GM12878 (cell line): Measurements from ENCODE around the gene OR6B3. TPM values are rescaled to one million over a fixed set of nuclear protein-coding genes. Genes with fewer than 3 reads are reported as not detected.

ENCODE experiments used
- ATAC-seq: fragments of 200-7000 bp; cut with Tn5 transposase; 3 replicates; pipeline ENCODE4 v1.9.1; 2020; ENCODE audit warnings: mild to moderate bottlenecking, moderate library complexity
- BruUV-seq: library from RNA; stranded (reverse); fragments of 400-500 nt; replicated peaks from 2 replicates; lab custom pipeline; 2021; lab: Mats Ljungman, UMichigan
- CTCF ChIA-PET: fragments of 300-600 bp; sonication (Branson Sonifier 250); formaldehyde crosslinking; extraction: SDS; loops from one replicate; lab custom pipeline; 2021; ENCODE audit warnings: inconsistent platforms; lab: Yijun Ruan, JAX
- POLR2A ChIA-PET: fragments of 350-600 bp; formaldehyde crosslinking; extraction: SDS; loops from one replicate; lab custom pipeline; 2021; ENCODE audit warnings: inconsistent platforms; lab: Charles Lee
- RAD21 ChIA-PET: fragments of 300-600 bp; sonication (Branson Sonifier 250); formaldehyde crosslinking; loops from one replicate; lab custom pipeline; 2023; ENCODE audit warnings: antibody characterized with exemption; ENCODE audit not compliant: unreplicated experiment; lab: Charles Lee
- SMC1A ChIA-PET: fragments of 300-600 bp; sonication (Branson Sonifier 250); formaldehyde crosslinking; loops from one replicate; lab custom pipeline; 2023; ENCODE audit not compliant: unreplicated experiment, uncharacterized antibody; lab: Charles Lee
- DNase-seq: peaks from one replicate; pipeline ENCODE4 v3.0.0-alpha.2; 2011; ENCODE audit warnings: low read depth, low spot score
- FAIRE-seq: peaks from 3 replicates; lab custom pipeline; 2011; peaks lifted over from hg19 to GRCh38; lab: Jason Lieb, UNC
- H2AFZ ChIP-seq: 2 replicates; pipeline ENCODE4 v1.6.0; 2011; ENCODE audit warnings: low read depth, low read length, control low read depth; ENCODE audit not compliant: control insufficient read depth
- H3K27ac ChIP-seq: 2 replicates; pipeline ENCODE4 v1.5.1; 2011; ENCODE audit warnings: control low read depth; ENCODE audit not compliant: control insufficient read depth, insufficient read depth
- H3K27me3 ChIP-seq, 2 experiments: replicated peaks in 1 of 2; 2 replicates each; pipeline versions ENCODE4 v1.6.0 to v1.6.1; 2011; ENCODE audit warnings: low read length in 1 of 2; ENCODE audit not compliant: control insufficient read depth in 2 of 2, insufficient read depth in 2 of 2
- H3K36me3 ChIP-seq, 2 experiments: 2 replicates each; pipeline ENCODE4 v1.5.1; 2011; ENCODE audit warnings: low read length in 1 of 2; ENCODE audit not compliant: control insufficient read depth in 2 of 2, insufficient read depth in 2 of 2
- H3K4me1 ChIP-seq: 2 replicates; pipeline ENCODE4 v1.6.1; 2011; ENCODE audit warnings: mild to moderate bottlenecking, low read length, moderate library complexity, mixed read lengths; ENCODE audit not compliant: control insufficient read depth, insufficient read depth
- H3K4me2 ChIP-seq: 2 replicates; pipeline ENCODE4 v1.6.0; 2011; ENCODE audit warnings: control low read depth; ENCODE audit not compliant: control insufficient read depth, insufficient read depth
- H3K4me3 ChIP-seq: fragments of 200-600 bp; sonication (generic); 2 replicates; pipeline ENCODE4 v1.5.1; 2016
- H3K79me2 ChIP-seq: 2 replicates; pipeline ENCODE4 v1.6.0; 2011; ENCODE audit warnings: low read length; ENCODE audit not compliant: control insufficient read depth, insufficient read depth
- H3K9ac ChIP-seq: 2 replicates; pipeline ENCODE4 v1.8.0; 2011; ENCODE audit warnings: low read length, control low read depth, mixed read lengths; ENCODE audit not compliant: control insufficient read depth, insufficient read depth
- H3K9me3 ChIP-seq: replicated peaks from 3 replicates; pipeline ENCODE4 v1.5.1; 2011; ENCODE audit warnings: mild to moderate bottlenecking, low read length; ENCODE audit not compliant: control insufficient read depth, insufficient read depth
- H4K20me1 ChIP-seq: 2 replicates; pipeline ENCODE4 v1.6.0; 2011; ENCODE audit not compliant: control insufficient read depth, insufficient read depth
- ATF7 ChIP-seq: fragments of 450-650 bp; IDR thresholded peaks from 2 replicates; pipeline ENCODE4 v1.6.1; 2016; ENCODE audit warnings: low read depth, mild to moderate bottlenecking
- BHLHE40 ChIP-seq, 2 experiments: fragments of 450-650 bp in 1 of 2; IDR thresholded peaks; 2 replicates each; pipeline ENCODE4 v1.6.1; 2011 to 2017; ENCODE audit warnings: low read depth in 2 of 2, borderline replicate concordance in 1 of 2, improper control_type of control experiment in 1 of 2, low read length in 1 of 2, mild to moderate bottlenecking in 1 of 2
- CEBPB ChIP-seq, 2 experiments: fragments of 150-350 bp in 1 of 2; IDR thresholded peaks; 2 replicates each; pipeline ENCODE4 v1.6.1; 2012 to 2014; ENCODE audit warnings: low read depth in 2 of 2, low read length in 2 of 2, borderline replicate concordance in 1 of 2, inconsistent platforms in 1 of 2
- CREB1 ChIP-seq: IDR thresholded peaks from 2 replicates; pipeline ENCODE4 v1.6.1; 2012; ENCODE audit warnings: low read depth, mild to moderate bottlenecking, inconsistent platforms
- EED ChIP-seq: sonication (generic); IDR thresholded peaks from 2 replicates; pipeline ENCODE4 v1.6.1; 2016; ENCODE audit warnings: antibody characterized with exemption, low read depth
- ESRRA ChIP-seq: IDR thresholded peaks from 2 replicates; pipeline ENCODE4 v1.6.1; 2012; ENCODE audit warnings: mild to moderate bottlenecking, low read length, improper control_type of control experiment
- FOXK2 ChIP-seq: fragments of 450-650 bp; IDR thresholded peaks from 2 replicates; pipeline ENCODE4 v1.6.1; 2017; ENCODE audit warnings: mild to moderate bottlenecking, moderate library complexity
- GABPA ChIP-seq: IDR thresholded peaks from 2 replicates; pipeline ENCODE4 v1.6.1; 2014; ENCODE audit warnings: antibody characterized with exemption, low read depth, mild to moderate bottlenecking, inconsistent platforms
- IKZF2 ChIP-seq, 2 experiments: fragments of 450-650 bp; IDR thresholded peaks; 2 replicates each; pipeline ENCODE4 v1.6.1; 2017; ENCODE audit warnings: mild to moderate bottlenecking in 2 of 2, moderate library complexity in 2 of 2
- RAD21 ChIP-seq: IDR thresholded peaks from 2 replicates; pipeline ENCODE4 v1.6.1; 2011; ENCODE audit warnings: mild to moderate bottlenecking, low read depth, low read length, moderate library complexity; ENCODE audit not compliant: insufficient read depth
- SMAD1 ChIP-seq: fragments of 450-650 bp; IDR thresholded peaks from 2 replicates; pipeline ENCODE4 v1.6.1; 2018; ENCODE audit warnings: mild to moderate bottlenecking, low read depth; ENCODE audit not compliant: partially characterized antibody
- SREBF2 ChIP-seq: IDR thresholded peaks from 2 replicates; pipeline ENCODE4 v1.6.1; 2012; ENCODE audit warnings: mild to moderate bottlenecking, low read length
- STAT3 ChIP-seq: IDR thresholded peaks from 2 replicates; pipeline ENCODE4 v1.6.1; 2011; ENCODE audit warnings: low read depth, low read length, improper control_type of control experiment
- ZSCAN29 ChIP-seq: fragments of 450-650 bp; IDR thresholded peaks from 2 replicates; pipeline ENCODE4 v1.6.1; 2017; ENCODE audit warnings: mild to moderate bottlenecking, moderate library complexity
- WGBS: methylation state at CpG from one replicate; pipeline ENCODE4 v1.1.6; 2016; ENCODE audit warnings: low lambda C conversion rate; ENCODE audit not compliant: insufficient replicate concordance, insufficient coverage; ENCODE audit errors: missing lambda C conversion rate; 5-methylcytosine and 5-hydroxymethylcytosine counted together
- in situ Hi-C: fragments of 300-500 bp; cut with MboI; formaldehyde crosslinking; loops from 9 replicates; pipeline ENCODE4 v1.14.3; 2018; ENCODE audit warnings: mixed read lengths
- intact Hi-C: fragments of 100-400 bp; cut with micrococcal nuclease; formaldehyde crosslinking; loops from one replicate; pipeline ENCODE4 v1.14.2; 2022; ENCODE audit not compliant: unreplicated experiment
- polyA plus RNA-seq, 11 experiments: library from polyadenylated mRNA; depleted of rRNA in 4 of 11; unstranded in 6 of 11; stranded (reverse) in 5 of 11; fragments of >200 nt; fragmentation: Nextera tagmentation in 4 of 11; fragmentation: Illumina TruSeq in 1 of 11; extraction: Ambion mirVana in 4 of 11; extraction: Trizol in 1 of 11; gene quantifications; 1 replicate in 1 of 11; 2 replicates in 10 of 11; pipeline versions ENCODE4 v1.2.1 to v1.2.3, GENCODE V29; 2011 to 2016; ENCODE audit warnings: inconsistent platforms in 2 of 11, missing spikeins in 2 of 11, low read depth in 1 of 11
- total RNA-seq, 4 experiments: library from RNA; depleted of rRNA in 3 of 4; stranded (reverse); fragments of >200 nt in 3 of 4; fragmentation: Illumina TruSeq in 1 of 4; extraction: Trizol in 1 of 4; gene quantifications; 2 replicates each; pipeline versions ENCODE4 v1.2.1 to v1.2.3, GENCODE V29; 2013 to 2021
- TF ChIP-seq, protein P1 (sequence below): IDR thresholded peaks from 2 replicates; pipeline ENCODE4 v1.6.1; 2011; ENCODE audit warnings: low read depth, mild to moderate bottlenecking, low read length, moderate library complexity, borderline replicate concordance; ENCODE audit errors: extremely low read depth

OR6B3 gene
- total and polyA plus RNA-seq, 10 of the 15 experiments (the other 5 are each of a cell fraction or from before 2014, with no cell fraction given): not detected

- intact Hi-C loops: no loop called here
- Histone ChIP-seq H3K79me2 (no peaks in the 10 kb centered on the region), H3K27ac (no peak overlapping the region), H2AFZ (no peak overlapping the region), H3K4me3 (no peak overlapping the region), H3K27me3 (no peaks in the 10 kb centered on the region), H3K36me3 (peaks cover 13 to 34% of the 10 kb centered on the region in 2 experiments), H3K9ac (no peak overlapping the region), H3K9me3 (no peaks in the 10 kb centered on the region), H3K4me1 (no peaks in the 10 kb centered on the region), H4K20me1 (no peaks in the 10 kb centered on the region; the same call in 1 of the 2 replicates), H3K4me2 (no peak overlapping the region)
- in situ Hi-C loops: no loop called here
- ATAC-seq: no peak
- BruUV-seq: no TSS peak
- DNase-seq: no peak
- ChIA-PET SMC1A (no interaction called here), RAD21 (no interaction called here), CTCF (no interaction called here), POLR2A (no interaction called here)
- no peak for TF ChIP-seq CREB1
- TF ChIP-seq SMAD1: no peak
- TF ChIP-seq CEBPB (IDR thresholded peaks at IDR 0.05; ENCODE audit: borderline replicate concordance in 1 of 2, low read depth in 2 of 2, low read length in 2 of 2): no peak
- TF ChIP-seq BHLHE40 (IDR thresholded peaks at IDR 0.05; ENCODE audit: borderline replicate concordance in 1 of 2, low read depth in 2 of 2, low read length in 1 of 2): no peak
- TF ChIP-seq ATF7: no peak
- no peak for TF ChIP-seq FOXK2
- TF ChIP-seq, protein P1, sequence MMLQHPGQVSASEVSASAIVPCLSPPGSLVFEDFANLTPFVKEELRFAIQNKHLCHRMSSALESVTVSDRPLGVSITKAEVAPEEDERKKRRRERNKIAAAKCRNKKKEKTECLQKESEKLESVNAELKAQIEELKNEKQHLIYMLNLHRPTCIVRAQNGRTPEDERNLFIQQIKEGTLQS: no peak
- TF ChIP-seq EED: no peak
- TF ChIP-seq SREBF2: no peak
- no peak for TF ChIP-seq STAT3
- TF ChIP-seq IKZF2 (IDR thresholded peaks at IDR 0.05): no peak
- TF ChIP-seq ESRRA: no peak
- no peak for TF ChIP-seq GABPA
- no peak for TF ChIP-seq RAD21
- TF ChIP-seq ZSCAN29: no peak
- 85% methylated on average over 9 of the region's 9 CpGs for WGBS
- FAIRE-seq: no peak
Observed at GRCh38 chr2:240014327-240014726, 39.0 kb downstream of the OR6B3 start.
